Suprapubic skin (tissue), 4 donors: Measurements from ENCODE around the gene B3GLCT.

ENCODE experiments used
- POLR2A ChIP-seq, 2 donors: fragments of 450-650 bp; IDR thresholded peaks; one replicate each; pipeline ENCODE4 v1.6.1; 2017; ENCODE audit warnings: antibody characterized with exemption in 2 of 2, mild to moderate bottlenecking in 2 of 2, moderate library complexity in 2 of 2
- POLR2AphosphoS5 ChIP-seq, 3 donors: sonication (generic); formaldehyde crosslinking; IDR thresholded peaks; one replicate each; pipeline ENCODE4 v1.6.1; 2017; ENCODE audit warnings: antibody characterized with exemption in 3 of 3
- TF ChIP-seq, protein P1 (sequence below), 2 donors: fragments of 200-600 bp in 1 of 2; fragments of 450-650 bp in 1 of 2; sonication (generic) in 1 of 2; IDR thresholded peaks; one replicate each; pipeline ENCODE4 v1.5.1; 2016 to 2019; ENCODE audit warnings: antibody characterized with exemption in 2 of 2, mild to moderate bottlenecking in 1 of 2, moderate library complexity in 1 of 2

DNA sequence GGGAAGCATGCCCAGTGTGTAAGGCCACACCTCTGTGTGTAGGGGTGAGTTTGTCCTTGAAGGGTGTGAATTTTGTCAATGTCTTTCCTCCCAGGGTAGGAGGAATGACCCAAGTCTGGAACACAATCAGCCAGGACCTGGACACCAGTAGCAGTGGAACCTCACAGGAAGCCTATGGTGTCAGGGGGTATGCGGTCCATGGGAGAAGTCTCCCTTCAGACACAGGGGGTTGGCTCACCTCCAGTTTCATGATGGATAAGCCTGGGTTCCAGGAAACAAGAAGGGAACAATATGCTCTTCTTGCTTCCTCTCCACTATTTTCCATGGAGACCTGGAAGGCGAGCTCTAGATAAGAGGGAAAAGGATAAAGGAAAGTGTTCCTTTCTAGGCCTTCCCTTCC, 23.9 kb downstream of the B3GLCT start:
- TF ChIP-seq, protein P1, sequence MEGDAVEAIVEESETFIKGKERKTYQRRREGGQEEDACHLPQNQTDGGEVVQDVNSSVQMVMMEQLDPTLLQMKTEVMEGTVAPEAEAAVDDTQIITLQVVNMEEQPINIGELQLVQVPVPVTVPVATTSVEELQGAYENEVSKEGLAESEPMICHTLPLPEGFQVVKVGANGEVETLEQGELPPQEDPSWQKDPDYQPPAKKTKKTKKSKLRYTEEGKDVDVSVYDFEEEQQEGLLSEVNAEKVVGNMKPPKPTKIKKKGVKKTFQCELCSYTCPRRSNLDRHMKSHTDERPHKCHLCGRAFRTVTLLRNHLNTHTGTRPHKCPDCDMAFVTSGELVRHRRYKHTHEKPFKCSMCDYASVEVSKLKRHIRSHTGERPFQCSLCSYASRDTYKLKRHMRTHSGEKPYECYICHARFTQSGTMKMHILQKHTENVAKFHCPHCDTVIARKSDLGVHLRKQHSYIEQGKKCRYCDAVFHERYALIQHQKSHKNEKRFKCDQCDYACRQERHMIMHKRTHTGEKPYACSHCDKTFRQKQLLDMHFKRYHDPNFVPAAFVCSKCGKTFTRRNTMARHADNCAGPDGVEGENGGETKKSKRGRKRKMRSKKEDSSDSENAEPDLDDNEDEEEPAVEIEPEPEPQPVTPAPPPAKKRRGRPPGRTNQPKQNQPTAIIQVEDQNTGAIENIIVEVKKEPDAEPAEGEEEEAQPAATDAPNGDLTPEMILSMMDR (IDR thresholded peaks at IDR 0.05): no peak
- TF ChIP-seq POLR2AphosphoS5 (IDR thresholded peaks at IDR 0.05): no peak
- no peak for TF ChIP-seq POLR2A (IDR thresholded peaks at IDR 0.05)
